22Rv1 (cell line): ENCODE data around the gene CTDP1.

Source experiments
- ZFX ChIP-seq: fragments of 450-650 bp; IDR thresholded peaks from 2 replicates; pipeline ENCODE4 v1.6.1; 2017; ENCODE audit warnings: antibody characterized with exemption, borderline replicate concordance
- TF ChIP-seq, protein P1 (sequence below): fragments of 450-650 bp; IDR thresholded peaks from 2 replicates; pipeline ENCODE4 v1.5.1; 2017; ENCODE audit warnings: mild to moderate bottlenecking

DNA sequence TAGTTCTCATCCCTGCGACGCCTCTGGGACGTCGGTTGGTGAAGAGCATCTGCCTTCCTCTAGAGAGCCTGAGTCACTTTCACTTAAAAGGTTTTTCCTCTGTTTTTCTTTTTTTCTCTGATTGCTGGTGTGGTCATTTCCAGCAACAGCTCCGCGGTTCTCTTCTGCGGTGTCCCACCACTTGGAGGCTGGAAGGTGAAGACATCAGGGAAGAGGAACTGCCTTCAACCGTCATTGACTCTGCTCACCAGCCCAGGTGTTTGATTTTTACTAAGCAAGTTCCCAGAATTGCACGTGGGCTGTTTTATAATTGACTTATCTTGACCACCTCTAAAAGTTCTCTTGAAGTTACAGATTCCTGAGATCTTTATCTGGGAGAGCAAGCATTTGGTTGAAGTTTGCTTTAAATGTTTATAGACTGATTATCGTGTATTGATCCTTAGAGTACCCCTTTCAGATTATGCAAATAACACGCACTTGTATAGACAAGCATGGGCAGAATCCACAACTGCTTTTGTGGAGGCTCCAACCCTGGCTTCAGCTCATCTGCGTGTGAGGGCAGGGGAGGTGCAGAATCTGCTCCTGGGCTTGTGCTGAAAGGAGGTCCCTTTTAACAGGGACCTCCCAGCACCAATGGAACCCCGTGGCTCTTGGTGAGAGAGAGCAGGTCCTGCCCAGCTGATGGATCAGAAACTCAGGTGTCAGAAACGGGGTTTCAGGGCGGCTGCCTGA, 3.5 kb downstream of the CTDP1 start:
- TF ChIP-seq, protein P1, sequence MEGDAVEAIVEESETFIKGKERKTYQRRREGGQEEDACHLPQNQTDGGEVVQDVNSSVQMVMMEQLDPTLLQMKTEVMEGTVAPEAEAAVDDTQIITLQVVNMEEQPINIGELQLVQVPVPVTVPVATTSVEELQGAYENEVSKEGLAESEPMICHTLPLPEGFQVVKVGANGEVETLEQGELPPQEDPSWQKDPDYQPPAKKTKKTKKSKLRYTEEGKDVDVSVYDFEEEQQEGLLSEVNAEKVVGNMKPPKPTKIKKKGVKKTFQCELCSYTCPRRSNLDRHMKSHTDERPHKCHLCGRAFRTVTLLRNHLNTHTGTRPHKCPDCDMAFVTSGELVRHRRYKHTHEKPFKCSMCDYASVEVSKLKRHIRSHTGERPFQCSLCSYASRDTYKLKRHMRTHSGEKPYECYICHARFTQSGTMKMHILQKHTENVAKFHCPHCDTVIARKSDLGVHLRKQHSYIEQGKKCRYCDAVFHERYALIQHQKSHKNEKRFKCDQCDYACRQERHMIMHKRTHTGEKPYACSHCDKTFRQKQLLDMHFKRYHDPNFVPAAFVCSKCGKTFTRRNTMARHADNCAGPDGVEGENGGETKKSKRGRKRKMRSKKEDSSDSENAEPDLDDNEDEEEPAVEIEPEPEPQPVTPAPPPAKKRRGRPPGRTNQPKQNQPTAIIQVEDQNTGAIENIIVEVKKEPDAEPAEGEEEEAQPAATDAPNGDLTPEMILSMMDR, result no peak
- no peak for TF ChIP-seq ZFX
